Activated B cell treated with CpG ODN at 0.5 μM for 24 hours (primary cell): Measurements from ENCODE around the gene CHST13. TPM values are rescaled to one million over a fixed set of nuclear protein-coding genes. Genes with fewer than 3 reads are reported as not detected.

Experiments
- ATAC-seq: fragments of 200-7000 bp; cut with Tn5 transposase; one replicate; pipeline ENCODE4 v1.10.0; 2021; ENCODE audit warnings: low read depth, mild to moderate bottlenecking, moderate library complexity
- CTCF ChIA-PET: fragments of 350-600 bp; sonication (Branson Sonifier 250); formaldehyde crosslinking; loops from one replicate; lab custom pipeline; 2021; ENCODE audit warnings: antibody characterized with exemption; lab: Charles Lee
- POLR2A ChIA-PET: fragments of 350-600 bp; sonication (Branson Sonifier 250); formaldehyde crosslinking; loops from one replicate; lab custom pipeline; 2021; ENCODE audit warnings: antibody characterized with exemption; lab: Charles Lee
- DNase-seq: peaks from one replicate; pipeline ENCODE4 v3.0.0; 2022
- H3K27ac Mint-ChIP-seq: one replicate; pipeline ENCODE4 v1.8.0; 2020; ENCODE audit warnings: mixed read lengths
- H3K27me3 Mint-ChIP-seq: one replicate; pipeline ENCODE4 v1.8.0; 2021; ENCODE audit warnings: mixed read lengths
- H3K36me3 Mint-ChIP-seq: one replicate; pipeline ENCODE4 v1.8.0; 2021; ENCODE audit warnings: low read depth, mixed read lengths
- H3K4me1 Mint-ChIP-seq: one replicate; pipeline ENCODE4 v1.8.0; 2021; ENCODE audit warnings: mixed read lengths
- H3K4me3 Mint-ChIP-seq: one replicate; pipeline ENCODE4 v1.8.0; 2020; ENCODE audit warnings: mild to moderate bottlenecking, mixed read lengths
- H3K9me3 Mint-ChIP-seq: one replicate; pipeline ENCODE4 v1.8.0; 2020; ENCODE audit warnings: mixed read lengths
- CTCF ChIP-seq: fragments of 200-600 bp; IDR thresholded peaks from one replicate; pipeline ENCODE4 v1.8.0; 2022; ENCODE audit warnings: antibody characterized with exemption, mild to moderate bottlenecking
- intact Hi-C: fragments of 100-400 bp; cut with micrococcal nuclease; formaldehyde crosslinking; loops from one replicate; pipeline ENCODE4 v1.15.1; 2024
- total RNA-seq: library from RNA; stranded (reverse); gene quantifications from 2 replicates; pipeline ENCODE4 v1.2.3, GENCODE V29; 2022

The CHST13 gene
- total RNA-seq, 1 donor from 2014 or later, result not detected

GRCh38 chr3:126477061-126477380, 46.9 kb upstream of the CHST13 start:
- ATAC-seq, result no peak
- CTCF ChIA-PET, result interaction anchor here (1.1 kb wide), 1 partner anchor 275 kb away, joined by 3 read pairs; no protein-coding TSS in a partner anchor
- no peak for DNase-seq

GRCh38 chr3:126478581-126479310, 45.2 kb upstream of the CHST13 start:
- Mint-ChIP-seq H3K4me3 (no peak overlapping the region), H3K27ac (no peak overlapping the region), H3K4me1 (peaks cover 16% of the 10 kb centered on the region), H3K27me3 (no peaks in the 10 kb centered on the region), H3K36me3 (peaks cover under 1% of the 10 kb centered on the region), H3K9me3 (no peaks in the 10 kb centered on the region)
- ATAC-seq (no peak), DNase-seq (no peak)
- CTCF ChIA-PET, result no interaction called here
- intact Hi-C loops, result loop anchor here (5.0 to 10.0 kb wide), 6 partner anchors 1114 to 1744 kb away; partner anchors contain the start of genes ABTB1, EEFSEC, RUVBL1 and SEC61A1
- POLR2A ChIA-PET, result no interaction called here
- no peak for TF ChIP-seq CTCF

More at GRCh38 chr3:126477061-126477380, 46.9 kb upstream of the CHST13 start:
- H3K4me3 Mint-ChIP-seq, result peak overlapping the region; percentile 87
- intact Hi-C loops, result loop anchor here (5.0 to 10.0 kb wide), 6 partner anchors 1115 to 1742 kb away; partner anchors contain the start of genes ABTB1, EEFSEC, RUVBL1 and SEC61A1
- H3K4me1 Mint-ChIP-seq, result peaks cover 34% of the 10 kb centered on the region
- peaks cover 18% of the 10 kb centered on the region for H3K36me3 Mint-ChIP-seq
- H3K9me3 Mint-ChIP-seq, result no peaks in the 10 kb centered on the region
- POLR2A ChIA-PET, result interaction anchor here (0.8 kb wide), 1 partner anchor 13 kb away, joined by 3 read pairs; no protein-coding TSS in a partner anchor
- H3K27ac Mint-ChIP-seq, result no peak overlapping the region
- H3K27me3 Mint-ChIP-seq, result no peaks in the 10 kb centered on the region
- TF ChIP-seq CTCF, result no peak

- no peak for TF ChIP-seq CTCF
- Mint-ChIP-seq H3K4me3 (no peak overlapping the region), H3K9me3 (no peaks in the 10 kb centered on the region), H3K27ac (no peak overlapping the region), H3K36me3 (no peaks in the 10 kb centered on the region), H3K4me1 (peaks cover 7% of the 10 kb centered on the region), H3K27me3 (no peaks in the 10 kb centered on the region)
- ChIA-PET POLR2A (no interaction called here), CTCF (no interaction called here)
- ATAC-seq (no peak), DNase-seq (no peak)
- intact Hi-C loops, result loop anchor here (5.0 to 10.0 kb wide), 6 partner anchors 1113 to 1745 kb away; partner anchors contain the start of genes ABTB1, EEFSEC, RUVBL1 and SEC61A1
Observed at GRCh38 chr3:126479642-126480041, 44.3 kb upstream of the CHST13 start.

- TF ChIP-seq CTCF, result no peak
- ATAC-seq (no peak), DNase-seq (no peak)
- no peak overlapping the region for H3K27ac Mint-ChIP-seq
- no peaks in the 10 kb centered on the region for H3K9me3 Mint-ChIP-seq
- no peaks in the 10 kb centered on the region for H3K27me3 Mint-ChIP-seq
- H3K36me3 Mint-ChIP-seq, result no peaks in the 10 kb centered on the region
- ChIA-PET POLR2A (interaction anchor here (0.6 kb wide), 1 partner anchor 884 kb away, joined by 3 read pairs; no protein-coding TSS in a partner anchor), CTCF (no interaction called here)
- no peak overlapping the region for H3K4me3 Mint-ChIP-seq
- intact Hi-C loops, result no loop called here
- peaks cover 6% of the 10 kb centered on the region for H3K4me1 Mint-ChIP-seq
Observed at GRCh38 chr3:126480206-126480605, 43.7 kb upstream of the CHST13 start.

GRCh38 chr3:126480861-126481260, 43.1 kb upstream of the CHST13 start:
- no peak for TF ChIP-seq CTCF
- Mint-ChIP-seq H3K4me3 (no peak overlapping the region), H3K27ac (no peak overlapping the region)

More at GRCh38 chr3:126480861-126481260, 43.1 kb upstream of the CHST13 start:
- POLR2A ChIA-PET, result interaction anchor here (0.6 kb wide), 1 partner anchor 885 kb away, joined by 3 read pairs; no protein-coding TSS in a partner anchor
- Mint-ChIP-seq H3K9me3 (no peaks in the 10 kb centered on the region), H3K36me3 (no peaks in the 10 kb centered on the region), H3K4me1 (peaks cover 6% of the 10 kb centered on the region), H3K27me3 (no peaks in the 10 kb centered on the region)
- CTCF ChIA-PET, result no interaction called here
- no peak for DNase-seq
- ATAC-seq, result no peak
- intact Hi-C loops, result no loop called here
